Endothelial cell of hepatic sinusoid (primary cell): ENCODE data around the gene ABCC3.

Experiments used
- in situ Hi-C: cut with HindIII; loops from 2 replicates; pipeline ENCODE4 v1.10.0; 2017; ENCODE audit warnings: low sequenced_read_pairs

ABCC3 gene

DNA sequence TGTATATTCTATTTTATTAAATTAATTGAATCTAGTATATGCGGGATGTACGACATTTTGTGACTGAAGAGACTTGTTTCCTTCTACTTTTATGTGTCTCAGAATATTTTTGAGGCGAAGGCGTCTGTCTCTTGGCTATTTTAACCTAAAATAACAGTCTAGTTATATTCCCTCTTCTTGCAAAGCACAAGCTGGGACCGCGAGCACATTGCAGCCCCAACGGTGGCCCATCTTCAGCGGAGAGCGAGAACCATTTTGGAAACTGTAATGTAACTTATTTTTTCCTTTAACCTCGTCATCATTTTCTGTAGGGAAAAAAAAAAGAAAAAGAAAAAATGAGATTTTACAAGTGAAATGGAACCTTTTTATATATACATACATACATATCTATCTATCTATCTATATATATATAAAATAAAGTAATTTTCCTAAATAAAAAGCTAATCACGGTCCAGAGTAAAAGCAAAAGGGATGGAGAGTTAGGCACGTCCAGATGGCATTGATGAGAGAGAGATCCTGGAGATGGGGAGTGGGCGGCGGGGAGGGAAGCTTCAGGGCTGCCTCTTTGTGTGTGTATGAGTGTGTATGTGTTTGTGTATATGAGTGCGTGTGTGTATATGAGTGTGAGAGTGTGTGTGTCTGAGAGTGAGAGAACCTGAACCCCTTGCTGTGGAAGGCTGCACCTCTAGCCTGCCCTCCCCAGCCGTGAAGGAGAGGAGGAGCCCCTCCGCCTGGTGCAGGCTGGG, 7.5 kb upstream of the ABCC3 start:
- in situ Hi-C loops = loop anchor here (5.0 kb wide), 2 partner anchors 35 to 110 kb away; no protein-coding TSS in a partner anchor

DNA sequence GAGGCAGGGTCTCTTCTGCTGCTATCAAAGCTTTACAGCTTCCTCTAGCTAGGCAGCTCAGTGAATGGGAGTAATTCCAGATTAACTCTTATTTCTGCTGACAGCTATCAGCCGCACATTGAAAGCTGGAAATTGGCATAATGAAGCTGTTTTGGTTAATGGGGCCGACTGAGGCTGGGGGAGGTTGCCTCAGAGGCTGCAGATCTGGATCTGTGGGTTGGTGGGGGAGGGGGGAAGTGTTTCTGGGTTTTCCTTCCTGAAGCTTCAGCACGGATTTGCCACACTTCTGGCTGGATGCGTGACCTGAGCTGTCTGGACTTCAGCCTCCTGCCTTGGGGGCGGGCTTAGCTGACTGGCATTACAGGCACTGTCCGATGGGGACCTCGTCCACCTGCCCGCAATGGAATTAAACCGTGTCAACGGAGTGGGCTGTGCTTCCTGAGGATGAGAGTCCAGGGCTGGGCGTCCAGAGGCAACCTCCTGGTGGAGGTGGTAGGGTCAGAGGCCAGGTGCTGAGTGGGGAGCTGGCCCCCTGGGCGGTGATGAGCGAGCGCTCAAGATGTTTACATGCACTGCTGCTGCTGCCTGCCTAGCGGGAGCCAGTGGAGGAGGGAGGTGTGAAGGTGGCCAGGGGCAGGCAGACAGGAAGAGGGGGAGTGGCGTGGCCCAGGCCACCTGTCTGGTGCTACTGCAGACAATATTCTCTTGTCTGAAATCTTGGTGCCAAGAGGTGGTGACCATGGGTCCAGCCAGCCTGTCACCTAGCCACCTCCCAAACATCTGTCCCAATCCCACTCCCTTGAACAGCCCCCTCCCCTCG, 6.7 kb upstream of the ABCC3 start:
- in situ Hi-C loops = loop anchor here (5.0 kb wide), 2 partner anchors 36 to 111 kb away; no protein-coding TSS in a partner anchor

DNA sequence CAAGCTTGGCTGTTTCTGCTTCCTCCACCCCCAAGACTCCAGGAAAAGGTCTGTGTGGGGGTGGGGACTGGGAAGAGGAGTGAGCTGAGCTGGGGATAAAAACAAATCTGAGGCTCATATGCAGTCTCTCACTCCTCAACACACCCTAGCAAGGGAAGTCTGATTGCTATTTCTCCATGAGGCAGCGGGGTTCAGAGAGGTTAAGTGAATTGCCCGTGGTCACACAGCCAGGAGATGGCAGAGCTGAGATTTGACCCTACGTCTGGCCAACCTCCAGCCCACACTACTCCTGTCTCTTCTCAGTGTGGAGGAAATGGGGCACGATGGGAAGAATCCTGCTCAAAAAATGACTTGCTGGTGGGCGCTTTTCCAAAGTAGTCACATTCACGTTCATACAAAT, 4.8 kb upstream of the ABCC3 start:
- in situ Hi-C loops = loop anchor here (5.0 kb wide), 2 partner anchors 38 to 113 kb away; no protein-coding TSS in a partner anchor

DNA sequence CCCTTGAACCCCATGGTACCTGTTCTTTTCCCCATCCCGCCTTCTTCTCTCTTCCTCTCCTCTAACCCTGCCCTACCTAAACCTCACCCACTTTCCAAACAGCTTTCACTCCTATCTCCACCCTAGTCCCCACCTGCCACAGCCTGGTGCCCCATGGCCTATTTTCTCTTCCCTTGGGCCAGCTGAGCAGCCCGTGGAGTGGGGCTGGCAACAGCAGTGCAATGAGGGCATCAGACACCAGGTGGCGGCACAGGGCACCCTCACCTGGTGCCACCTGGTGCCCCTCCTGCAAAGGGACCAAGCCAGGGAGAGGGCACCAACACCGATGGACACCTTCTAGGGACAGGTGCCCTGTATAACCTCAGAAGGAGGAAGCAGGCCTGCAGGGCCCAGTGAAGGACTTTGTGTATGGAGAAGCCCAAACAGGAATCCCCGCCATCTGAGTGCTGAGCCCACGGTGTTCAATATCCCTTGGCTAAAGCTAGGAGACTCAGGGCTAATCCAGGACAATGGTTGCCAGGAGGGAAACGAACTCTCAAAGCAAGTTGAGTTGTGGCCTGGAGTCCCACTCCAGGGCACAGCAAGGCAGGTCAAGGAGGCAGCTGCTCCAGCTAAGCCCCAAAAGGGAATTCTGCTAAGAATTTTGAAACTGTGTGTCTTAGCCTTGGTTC, 4.0 kb upstream of the ABCC3 start:
- in situ Hi-C loops = no loop called here

DNA sequence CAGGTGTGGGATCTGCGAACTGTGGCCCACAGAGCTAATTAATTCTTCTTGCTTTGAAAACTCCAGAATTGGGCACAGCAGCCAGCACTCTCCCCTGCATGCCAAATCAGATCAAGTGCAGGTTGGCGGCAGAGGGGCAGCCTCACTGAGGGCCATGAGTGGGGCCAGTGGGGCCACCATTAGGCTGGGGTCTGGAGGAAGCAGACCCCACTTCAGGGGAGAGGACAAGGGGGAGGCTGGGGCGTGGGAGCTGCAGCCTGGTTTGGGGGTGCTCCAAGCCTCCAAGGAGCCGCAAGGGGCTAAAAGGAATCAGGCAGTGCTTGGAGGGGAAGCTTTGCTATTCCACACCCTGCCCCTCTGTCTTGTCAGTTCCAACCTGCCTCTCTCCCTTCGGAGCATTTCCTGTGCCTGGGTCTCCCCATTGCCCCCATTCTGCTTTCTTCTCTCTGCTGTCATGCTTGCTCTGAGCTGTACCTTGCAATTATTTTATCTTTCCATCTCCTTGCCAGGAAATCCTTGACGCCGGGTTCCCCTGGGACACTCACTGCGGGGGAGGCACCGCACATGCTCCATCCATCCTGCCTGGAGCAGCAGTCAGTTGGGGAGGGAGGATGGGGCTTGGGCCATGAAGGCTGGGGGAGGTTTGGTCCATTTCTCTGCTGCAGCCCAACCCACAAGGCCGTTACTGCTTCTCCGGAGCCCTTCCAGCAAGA, 3.3 kb upstream of the ABCC3 start:
- in situ Hi-C loops = no loop called here

DNA sequence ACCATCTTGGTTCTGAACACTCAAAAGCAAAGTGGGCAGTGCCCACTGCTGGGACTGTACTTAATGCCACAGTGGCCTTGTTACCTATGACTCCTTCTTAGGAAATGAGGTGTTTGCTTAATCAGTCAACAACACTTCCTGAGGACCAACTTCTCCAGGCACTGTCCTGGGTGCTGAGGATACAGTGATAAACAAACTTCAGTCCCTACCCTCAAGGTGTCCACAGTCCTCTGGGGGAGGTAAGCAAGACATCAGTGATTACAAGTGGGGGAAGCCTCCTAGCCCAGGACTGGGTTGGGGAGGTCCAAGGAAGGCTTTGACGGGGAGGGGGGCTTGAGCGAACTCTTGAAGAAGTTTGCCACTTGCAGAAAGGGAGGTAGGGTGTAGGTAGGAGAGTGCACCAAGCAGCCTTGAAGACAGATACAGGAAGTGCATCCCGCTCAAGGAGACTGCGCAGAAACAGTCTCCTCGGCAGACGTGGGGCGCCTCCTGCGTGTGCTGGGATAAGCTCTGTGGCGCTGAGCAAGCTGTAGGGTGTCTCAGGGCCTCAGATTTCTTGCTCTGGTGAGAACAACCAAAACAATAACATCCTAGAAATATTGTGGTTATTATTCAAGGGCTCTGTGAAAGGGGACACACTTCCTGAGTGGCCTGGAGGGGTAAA, 2.6 kb upstream of the ABCC3 start:
- in situ Hi-C loops = no loop called here

DNA sequence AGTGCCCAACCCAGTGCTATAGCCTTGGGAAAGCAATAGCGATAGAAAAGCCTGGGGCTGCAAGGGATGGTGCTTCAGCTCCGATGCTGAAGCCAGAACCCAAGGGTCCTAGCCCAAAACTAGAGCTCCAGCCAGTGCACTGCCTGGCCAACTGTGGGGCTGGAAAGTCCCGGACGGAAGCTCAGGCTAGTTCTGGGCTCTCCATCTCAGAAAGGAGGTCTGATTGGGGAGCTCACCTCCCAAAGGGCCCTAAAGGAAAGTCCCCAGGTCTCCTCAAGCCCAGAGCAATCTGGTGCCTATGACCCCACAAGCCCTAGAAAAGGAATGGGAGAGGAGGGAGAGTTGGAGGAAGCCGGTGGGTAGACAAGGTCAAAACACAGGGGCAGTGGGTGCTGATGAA, 2.0 kb upstream of the ABCC3 start:
- in situ Hi-C loops = no loop called here

DNA sequence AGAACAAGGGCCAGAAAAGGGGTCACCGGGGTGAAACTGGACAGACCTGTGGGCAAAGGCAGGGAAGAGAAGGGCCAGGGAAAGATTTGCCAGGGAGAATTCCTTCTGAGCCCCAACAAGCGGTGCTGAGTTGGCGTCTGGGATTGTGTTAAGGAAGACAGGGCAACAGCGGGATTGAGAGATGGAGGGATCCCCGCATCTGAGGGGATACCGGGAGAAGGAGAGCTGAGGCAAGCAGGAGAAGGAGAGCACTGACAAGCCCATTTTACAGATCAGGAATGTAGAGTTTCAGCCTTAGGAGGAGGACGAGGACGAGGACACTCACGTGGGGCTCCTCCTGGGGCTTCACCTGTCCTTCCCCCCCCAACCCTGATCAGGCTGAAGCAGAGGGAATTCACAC, 998 bp upstream of the ABCC3 start:
- in situ Hi-C loops = no loop called here

DNA sequence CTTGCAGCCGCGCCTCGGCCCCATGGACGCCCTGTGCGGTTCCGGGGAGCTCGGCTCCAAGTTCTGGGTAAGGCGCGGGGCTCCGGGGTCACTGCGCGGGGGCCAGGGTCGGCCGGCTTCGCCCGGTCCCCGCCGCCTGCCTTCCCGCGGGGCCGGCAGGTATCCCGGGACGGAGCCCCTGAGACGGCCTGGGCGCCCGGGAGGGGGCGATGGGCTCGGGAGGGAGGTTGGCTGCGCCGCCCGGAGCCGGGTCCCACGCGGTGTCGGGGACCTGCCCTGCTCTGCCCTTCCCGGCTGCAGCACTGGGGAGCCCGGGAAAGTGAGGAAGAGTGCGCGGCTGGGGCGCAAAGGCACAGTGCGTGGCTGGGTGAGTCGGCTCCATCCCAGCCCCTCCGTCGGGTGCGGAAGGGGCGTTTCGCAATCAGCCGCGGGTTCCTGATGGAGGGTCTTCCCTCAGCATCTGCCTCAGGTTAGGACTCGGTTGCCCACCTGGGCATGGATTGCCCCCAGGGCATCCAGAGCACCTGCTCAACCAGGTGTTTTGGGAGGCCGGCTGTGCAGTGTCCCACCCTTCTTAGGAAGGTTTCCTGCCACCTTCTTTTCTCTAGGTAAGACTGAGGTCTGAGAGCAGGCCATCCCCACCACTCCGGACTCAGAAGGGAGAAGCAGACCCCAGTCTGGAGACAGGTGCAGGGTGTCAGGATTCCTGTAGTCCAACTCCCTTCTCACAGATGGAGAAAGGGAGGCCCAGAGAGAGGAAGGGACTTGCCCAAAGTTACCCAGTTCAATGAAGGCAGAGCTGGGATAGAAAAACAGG, 442 bp downstream of the ABCC3 start:
- in situ Hi-C loops = loop anchor here (5.0 kb wide), 2 partner anchors 67 to 73 kb away; partner anchors contain the start of gene CACNA1G

DNA sequence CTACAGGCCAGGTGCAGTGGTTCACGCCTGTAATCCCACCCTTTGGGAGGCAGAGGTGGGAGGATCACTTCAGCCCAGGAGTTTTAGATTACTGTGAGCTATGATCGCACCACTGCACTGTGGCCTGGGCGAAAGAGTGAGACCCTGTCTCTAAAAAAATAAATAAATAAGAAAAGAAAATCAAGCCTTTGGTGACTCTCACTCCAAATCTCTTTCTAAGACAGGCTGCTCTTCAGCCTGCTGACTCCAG, 976 bp downstream of the ABCC3 start:
- in situ Hi-C loops = loop anchor here (5.0 kb wide), 2 partner anchors 67 to 73 kb away; partner anchors contain the start of gene CACNA1G

DNA sequence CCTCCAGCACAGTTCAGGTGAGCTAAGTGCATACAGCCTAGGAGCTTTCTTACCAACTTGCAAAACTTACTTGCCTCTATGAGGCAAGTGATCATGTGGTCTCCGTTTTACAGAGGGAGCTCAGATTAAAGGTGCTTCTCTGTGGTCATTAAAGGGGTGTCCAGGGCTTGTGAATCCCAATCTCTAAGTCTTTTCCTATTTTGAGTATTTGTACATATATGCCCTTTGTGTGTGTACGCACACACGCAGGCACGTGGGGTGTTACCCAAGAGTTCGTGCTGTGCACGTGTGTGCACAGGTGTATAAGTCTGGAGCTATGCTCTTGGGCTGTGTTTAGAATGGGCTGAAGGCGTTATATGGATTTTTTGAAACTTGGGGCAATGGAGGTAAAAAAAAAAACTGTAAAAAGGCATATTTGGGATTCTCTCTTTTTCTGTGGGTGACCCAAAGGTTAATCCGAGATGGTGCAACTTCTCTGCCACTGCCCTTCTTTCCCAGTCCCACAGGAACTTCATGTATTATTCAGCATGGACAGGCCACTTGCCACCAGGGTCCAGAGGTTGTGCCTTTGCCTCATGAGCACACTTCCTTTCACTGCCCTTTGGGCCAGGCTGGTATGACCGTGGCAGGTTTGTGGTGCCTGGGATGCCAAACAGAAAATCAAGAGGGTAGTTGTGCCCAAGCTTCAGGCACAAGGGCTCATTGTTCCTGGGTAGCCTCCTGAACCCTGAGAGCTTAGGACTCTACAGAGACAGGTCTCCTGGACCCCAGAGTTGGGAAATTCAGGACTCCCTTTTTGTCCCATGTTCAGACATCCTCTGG, 1.5 kb downstream of the ABCC3 start:
- in situ Hi-C loops = loop anchor here (5.0 kb wide), 2 partner anchors 66 to 74 kb away; partner anchors contain the start of gene CACNA1G

DNA sequence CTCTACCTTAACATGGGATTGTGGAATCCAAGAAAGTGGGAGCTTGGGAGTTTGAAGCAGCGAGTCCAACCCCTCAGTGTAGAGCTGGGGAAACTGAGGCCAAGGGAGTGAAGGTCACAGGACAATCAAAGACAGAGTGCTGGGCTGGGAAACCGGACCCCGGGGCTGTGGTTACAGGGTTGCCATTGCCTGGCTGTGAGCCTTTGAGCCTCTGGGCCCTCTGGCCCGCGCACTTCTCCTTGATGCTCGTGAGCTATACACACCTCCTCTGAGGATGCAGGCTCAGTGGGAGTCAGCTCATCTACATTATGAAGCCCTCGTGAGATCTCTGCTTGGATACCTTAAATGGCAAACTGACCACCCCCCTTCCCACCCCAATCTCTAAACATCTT, 2.1 kb downstream of the ABCC3 start:
- in situ Hi-C loops = loop anchor here (5.0 kb wide), 2 partner anchors 66 to 74 kb away; partner anchors contain the start of gene CACNA1G

DNA sequence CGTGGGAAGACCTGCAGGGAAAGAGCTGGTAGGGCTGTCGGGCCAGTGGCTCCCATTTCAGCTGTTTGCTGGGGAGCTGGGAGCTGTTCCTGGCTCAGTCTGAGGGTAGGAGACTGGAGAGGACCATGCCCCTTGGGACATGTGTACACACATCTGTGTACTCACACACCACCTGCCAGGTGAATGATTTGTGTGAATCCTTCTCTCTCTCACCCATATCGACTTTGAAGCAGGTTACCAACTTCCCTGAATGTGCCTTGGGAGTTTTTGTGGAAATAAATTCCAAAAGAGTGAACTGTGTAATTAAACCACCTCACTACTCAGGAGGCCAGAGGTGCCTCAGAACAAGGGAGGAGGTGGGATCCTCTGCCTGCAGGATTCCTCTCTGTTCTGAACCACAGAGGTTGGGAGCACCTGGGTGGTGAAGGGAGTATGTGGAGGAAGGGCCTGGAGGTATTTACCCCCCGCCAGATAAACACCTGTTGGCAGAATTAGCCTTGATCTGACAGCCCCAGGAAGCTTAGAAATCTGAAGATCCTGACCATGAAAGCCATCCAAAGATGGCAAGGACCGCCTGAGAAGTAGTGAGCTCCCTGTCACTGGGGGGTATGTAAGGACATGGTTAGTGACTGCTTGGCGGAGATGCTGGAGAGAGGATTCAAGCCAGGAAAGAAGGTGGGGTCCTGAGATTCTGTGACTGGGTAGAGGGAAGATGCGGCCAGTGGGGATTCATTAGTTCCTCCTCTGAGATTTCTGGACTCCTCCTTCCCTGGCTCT, 3.3 kb downstream of the ABCC3 start:
- in situ Hi-C loops = loop anchor here (5.0 kb wide), 2 partner anchors 64 to 76 kb away; partner anchors contain the start of gene CACNA1G

DNA sequence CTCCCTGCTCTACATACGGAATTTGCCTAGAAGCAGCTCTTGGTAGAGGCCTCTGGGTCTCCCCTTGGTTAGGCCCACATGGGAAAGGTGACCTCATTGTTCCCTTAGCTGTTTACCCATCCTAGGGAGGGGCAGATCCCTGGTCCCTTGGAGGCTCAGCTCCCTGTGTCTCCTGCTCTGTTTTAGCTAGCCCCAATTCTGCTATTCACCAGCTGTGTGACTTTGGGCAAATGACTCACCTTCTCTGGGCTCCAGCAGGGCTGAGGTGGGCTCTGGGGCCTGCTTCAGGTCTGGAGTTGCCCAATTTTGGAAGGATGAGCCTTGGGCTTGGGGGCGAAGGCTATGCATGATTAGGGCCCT, 3.9 kb downstream of the ABCC3 start:
- in situ Hi-C loops = loop anchor here (5.0 kb wide), 2 partner anchors 64 to 76 kb away; partner anchors contain the start of gene CACNA1G

DNA sequence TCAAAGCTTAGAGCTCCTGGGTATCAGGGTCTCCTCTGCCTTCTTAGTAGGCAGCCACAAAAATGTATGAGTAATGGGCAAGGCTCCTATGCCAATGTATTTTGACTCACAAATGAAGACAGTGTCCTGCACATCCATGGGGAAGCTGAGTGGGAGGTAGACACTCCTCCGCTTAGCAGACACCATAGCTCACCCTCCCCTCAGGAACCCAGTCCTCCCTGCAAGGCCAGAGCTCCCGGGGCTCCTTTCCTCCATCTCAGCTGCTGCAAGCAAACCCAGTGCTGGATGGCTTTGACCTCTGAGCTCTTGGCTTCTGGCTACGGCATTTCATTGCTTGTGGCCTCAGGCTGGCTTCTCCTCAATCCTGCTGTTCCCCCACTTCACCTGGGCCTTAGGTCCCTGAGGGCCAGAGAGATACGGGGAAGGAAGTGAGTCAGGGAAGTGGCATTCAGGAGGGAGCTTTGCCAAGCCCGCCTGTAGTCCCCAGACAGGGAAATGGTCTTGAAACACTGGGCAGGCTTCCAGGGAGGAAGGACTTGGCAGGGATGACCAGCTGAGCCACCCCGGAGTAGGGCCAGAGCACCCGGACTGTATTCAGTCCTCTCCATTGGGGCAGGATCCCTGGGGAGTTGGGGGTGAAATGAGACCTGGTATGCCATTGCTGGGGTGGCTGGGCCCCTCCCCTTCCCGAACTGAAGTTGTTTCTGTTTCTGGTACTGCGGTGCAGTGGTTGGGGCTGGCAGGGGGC, 4.5 kb downstream of the ABCC3 start:
- in situ Hi-C loops = loop anchor here (5.0 kb wide), 2 partner anchors 63 to 77 kb away; partner anchors contain the start of gene CACNA1G

DNA sequence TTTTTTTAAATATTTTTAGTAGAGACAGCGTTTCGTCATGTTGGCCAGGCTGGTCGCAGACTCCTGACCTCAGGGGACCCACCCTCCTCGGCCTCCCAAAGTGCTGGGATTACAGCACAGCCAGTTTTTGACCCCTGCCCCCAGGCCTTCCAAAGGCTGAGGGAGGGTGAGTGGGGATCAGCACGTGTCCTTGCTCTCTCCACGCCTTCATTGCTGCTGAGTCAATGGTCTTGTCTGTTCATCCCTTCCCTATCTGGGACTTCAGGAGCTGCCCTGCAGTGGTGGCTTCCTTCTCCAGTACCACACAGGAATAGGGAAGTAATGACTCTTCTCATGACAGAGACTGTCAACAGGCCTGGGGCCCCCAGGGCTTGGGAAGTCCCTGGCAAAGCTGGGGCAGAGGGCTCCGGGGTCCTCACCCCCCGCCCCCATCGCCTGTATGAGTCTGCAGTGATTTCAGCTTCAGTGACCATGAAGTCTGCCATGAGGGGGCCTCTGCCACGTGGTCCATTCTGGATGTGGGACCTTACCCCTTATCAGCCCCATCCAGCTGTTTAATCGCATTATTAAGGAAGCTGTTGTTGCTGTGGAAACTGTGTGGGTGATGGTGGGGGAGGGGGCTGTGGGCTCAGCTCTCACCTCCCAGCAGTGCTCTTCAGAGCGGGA, 6.1 kb downstream of the ABCC3 start:
- in situ Hi-C loops = no loop called here
